Measurements from ENCODE around the gene ALG8. TPM values are rescaled to one million over a fixed set of nuclear protein-coding genes. Genes with fewer than 3 reads are reported as not detected.
"Not testable (repeated sequence)": the region's sequence is repeated elsewhere in the genome, so short reads cannot be mapped to it uniquely, and the experiment has no call there.

Gene ALG8
- polyA plus RNA-seq, 1 donor from 2014 or later, result 42.1 TPM

- H3K9me2 ChIP-seq (ENCODE audit: insufficient read depth, low read length); H3K27me3 ChIP-seq (ENCODE audit: insufficient read depth, low read depth, low read length); H2AFZ ChIP-seq (ENCODE audit: low read depth, low read length); H3K36me3 ChIP-seq (ENCODE audit: insufficient read depth, low read length); H3K9ac ChIP-seq (ENCODE audit: low read length); H3K79me2 ChIP-seq (replicated peaks; ENCODE audit: insufficient read depth, low read length); H3K27ac ChIP-seq (ENCODE audit: low read length); H3K9me3 ChIP-seq (ENCODE audit: low read length); H3F3A ChIP-seq (ENCODE audit: insufficient read depth, low read length, poor library complexity, severe bottlenecking); H3K4me2 ChIP-seq (ENCODE audit: low read length); H4K20me1 ChIP-seq (ENCODE audit: insufficient read depth); H3K4me3 ChIP-seq (ENCODE audit: low read length): not testable (repeated sequence)
Observed at GRCh38 chr11:78059749-78060328, 79.6 kb downstream of the ALG8 start.

GRCh38 chr11:78057462-78058055 is 81.9 kb downstream of the ALG8 start:
- Histone ChIP-seq H3K9me3 (ENCODE audit: low read length) (no peaks in the 10 kb centered on the region), H2AFZ (ENCODE audit: low read depth, low read length) (no peak overlapping the region), H3K27me3 (ENCODE audit: insufficient read depth, low read depth, low read length) (no peaks in the 10 kb centered on the region), H3K36me3 (ENCODE audit: insufficient read depth, low read length) (no peaks in the 10 kb centered on the region), H3K9me2 (ENCODE audit: insufficient read depth, low read length) (no peaks in the 10 kb centered on the region), H3K9ac (ENCODE audit: low read length) (no peak overlapping the region), H4K20me1 (ENCODE audit: insufficient read depth) (no peaks in the 10 kb centered on the region), H3F3A (ENCODE audit: insufficient read depth, low read length, poor library complexity, severe bottlenecking) (no peaks in the 10 kb centered on the region), H3K4me2 (ENCODE audit: low read length) (no peak overlapping the region), H3K27ac (ENCODE audit: low read length) (no peak overlapping the region), H3K79me2 (replicated peaks; ENCODE audit: insufficient read depth, low read length) (no peaks in the 10 kb centered on the region), H3K4me3 (ENCODE audit: low read length) (no peak overlapping the region)
- no peak for TF ChIP-seq POLR2AphosphoS5 (IDR thresholded peaks at IDR 0.05)
- no peak for TF ChIP-seq CTCF (IDR thresholded peaks at IDR 0.05; ENCODE audit: poor library complexity, severe bottlenecking)
- no peak for TF ChIP-seq REST (IDR thresholded peaks at IDR 0.05; ENCODE audit: borderline replicate concordance)
- no peak for TF ChIP-seq TAF1 (IDR thresholded peaks at IDR 0.05; ENCODE audit: low read depth)
- no peak for TF ChIP-seq RAD21 (conservative IDR thresholded peaks at IDR 0.05)
- TF ChIP-seq SMC3 (conservative IDR thresholded peaks at IDR 0.05; ENCODE audit: poor library complexity), result no peak
- no peak for TF ChIP-seq EZH2 (IDR thresholded peaks at IDR 0.05; ENCODE audit: borderline replicate concordance, insufficient read depth, low read length, poor library complexity, severe bottlenecking)
- no peak for TF ChIP-seq MXI1 (conservative IDR thresholded peaks at IDR 0.05; ENCODE audit: poor library complexity, severe bottlenecking)
- TF ChIP-seq EP300 (conservative IDR thresholded peaks at IDR 0.05; ENCODE audit: poor library complexity, severe bottlenecking), result no peak
